ENCODE data around the gene MMP19.

The MMP19 gene

GRCh38 chr12:55861396-55861795, 18.7 kb upstream of the MMP19 start:
- Histone ChIP-seq H4K20me1 (ENCODE audit: insufficient read depth, low read length) (no peaks in the 10 kb centered on the region), H3K27ac (ENCODE audit: low read depth, low read length, poor library complexity, severe bottlenecking) (no peak overlapping the region), H3K4me3 (ENCODE audit: low read depth, low read length, poor library complexity, severe bottlenecking) (no peak overlapping the region), H3K9me3 (ENCODE audit: low read length) (peaks cover 5% of the 10 kb centered on the region; the same call in 1 of the 2 replicates), H3K4me2 (ENCODE audit: low read length) (no peak overlapping the region), H3K36me3 (ENCODE audit: insufficient read depth, low read length) (no peaks in the 10 kb centered on the region), H3K27me3 (ENCODE audit: insufficient read depth, low read length) (no peaks in the 10 kb centered on the region), H2AFZ (ENCODE audit: low read length) (no peak overlapping the region), H3F3A (ENCODE audit: insufficient read depth, low read length) (no peaks in the 10 kb centered on the region), H3K79me2 (ENCODE audit: insufficient read depth, low read length) (no peaks in the 10 kb centered on the region), H3K9me2 (ENCODE audit: low read depth, low read length) (no peaks in the 10 kb centered on the region), H3K9ac (ENCODE audit: low read length) (no peak overlapping the region), H3K4me1 (ENCODE audit: insufficient read depth, low read length, severe bottlenecking) (no peaks in the 10 kb centered on the region)
- TF ChIP-seq CTCF (IDR thresholded peaks at IDR 0.05; ENCODE audit: low read length) = no peak
- no peak for TF ChIP-seq EZH2 (IDR thresholded peaks at IDR 0.05; ENCODE audit: borderline replicate concordance, low read length)

- Histone ChIP-seq H2AFZ (ENCODE audit: low read length) (no peak overlapping the region), H3K4me1 (ENCODE audit: insufficient read depth, low read length, severe bottlenecking) (no peaks in the 10 kb centered on the region), H3K36me3 (ENCODE audit: insufficient read depth, low read length) (no peaks in the 10 kb centered on the region), H3K9me3 (ENCODE audit: low read length) (no peaks in the 10 kb centered on the region), H3K27me3 (ENCODE audit: insufficient read depth, low read length) (0 out of 2 replicates have a peak, but pooled peaks cover under 1% of the 10 kb centered on the region), H3K79me2 (ENCODE audit: insufficient read depth, low read length) (no peaks in the 10 kb centered on the region), H4K20me1 (ENCODE audit: insufficient read depth, low read length) (no peaks in the 10 kb centered on the region), H3K4me3 (ENCODE audit: low read depth, low read length, poor library complexity, severe bottlenecking) (no peak overlapping the region), H3F3A (ENCODE audit: insufficient read depth, low read length) (no peaks in the 10 kb centered on the region), H3K9ac (ENCODE audit: low read length) (no peak overlapping the region), H3K27ac (ENCODE audit: low read depth, low read length, poor library complexity, severe bottlenecking) (no peak overlapping the region), H3K9me2 (ENCODE audit: low read depth, low read length) (no peaks in the 10 kb centered on the region), H3K4me2 (ENCODE audit: low read length) (no peak overlapping the region)
- no peak for TF ChIP-seq CTCF (IDR thresholded peaks at IDR 0.05; ENCODE audit: low read length)
- TF ChIP-seq EZH2 (IDR thresholded peaks at IDR 0.05; ENCODE audit: borderline replicate concordance, low read length) = no peak
These were observed 10.0 kb upstream of the MMP19 start for GRCh38 chr12:55852740-55853139.

- Histone ChIP-seq H3K27me3 (ENCODE audit: insufficient read depth, low read length) (0 out of 2 replicates have a peak, but pooled peaks cover 3% of the 10 kb centered on the region), H3K9ac (ENCODE audit: low read length) (no peak overlapping the region), H3K36me3 (ENCODE audit: insufficient read depth, low read length) (no peaks in the 10 kb centered on the region), H3K27ac (ENCODE audit: low read depth, low read length, poor library complexity, severe bottlenecking) (no peak overlapping the region), H3K9me2 (ENCODE audit: low read depth, low read length) (no peaks in the 10 kb centered on the region), H3K4me3 (ENCODE audit: low read depth, low read length, poor library complexity, severe bottlenecking) (no peak overlapping the region), H2AFZ (ENCODE audit: low read length) (no peak overlapping the region), H3K4me1 (ENCODE audit: insufficient read depth, low read length, severe bottlenecking) (no peaks in the 10 kb centered on the region), H3K4me2 (ENCODE audit: low read length) (no peak overlapping the region), H3K9me3 (ENCODE audit: low read length) (no peaks in the 10 kb centered on the region), H3F3A (ENCODE audit: insufficient read depth, low read length) (no peaks in the 10 kb centered on the region), H4K20me1 (ENCODE audit: insufficient read depth, low read length) (no peaks in the 10 kb centered on the region), H3K79me2 (ENCODE audit: insufficient read depth, low read length) (no peaks in the 10 kb centered on the region)
- TF ChIP-seq EZH2 (IDR thresholded peaks at IDR 0.05; ENCODE audit: borderline replicate concordance, low read length) (no peak), CTCF (IDR thresholded peaks at IDR 0.05; ENCODE audit: low read length) (no peak)
These were observed 8.2 kb upstream of the MMP19 start for GRCh38 chr12:55850893-55851292.
